KG1 (cell line): Measurements from ENCODE around the gene PPARD.

Experiments
- DNase-seq: peaks from one replicate; lab custom pipeline; 2025; lab: John Stamatoyannopoulos, UW

PPARD gene

DNA sequence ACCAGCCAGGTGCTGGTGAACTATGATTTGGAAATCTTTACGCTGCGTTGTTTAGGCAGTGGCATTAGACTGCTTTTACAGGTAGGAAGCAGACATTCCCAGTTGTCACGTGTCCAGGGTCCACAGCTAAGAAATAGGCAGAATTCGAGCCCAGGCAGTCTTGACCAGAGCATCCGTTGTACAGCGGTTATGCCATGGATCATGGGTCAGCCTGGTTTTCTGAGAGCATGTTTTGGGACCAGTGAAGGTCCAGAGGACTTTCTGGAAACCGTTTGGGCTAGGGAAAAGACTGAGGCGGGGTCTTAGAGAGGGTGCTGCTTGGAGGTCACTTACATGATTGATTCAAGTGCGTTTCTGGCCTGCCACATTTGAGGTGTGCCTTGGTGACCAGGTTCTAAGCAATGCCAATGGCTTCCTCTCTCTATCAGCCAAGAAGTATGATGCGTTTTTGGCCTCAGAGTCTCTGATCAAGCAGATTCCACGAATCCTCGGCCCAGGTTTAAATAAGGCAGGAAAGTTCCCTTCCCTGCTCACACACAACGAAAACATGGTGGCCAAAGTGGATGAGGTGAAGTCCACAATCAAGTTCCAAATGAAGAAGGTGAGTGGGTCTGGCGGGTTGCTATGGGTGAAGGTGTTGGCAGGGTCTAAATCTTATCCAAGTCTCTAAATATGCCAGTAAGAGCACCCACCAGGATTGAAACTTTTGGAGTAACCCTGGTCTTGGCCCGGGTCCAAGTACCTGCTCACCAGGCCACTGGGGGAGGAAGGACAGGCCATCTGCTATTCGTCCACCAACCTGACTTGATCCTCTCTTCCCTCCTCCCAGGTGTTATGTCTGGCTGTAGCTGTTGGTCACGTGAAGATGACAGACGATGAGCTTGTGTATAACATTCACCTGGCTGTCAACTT lies 127.6 kb downstream of the PPARD start:
- no peak for DNase-seq

DNA sequence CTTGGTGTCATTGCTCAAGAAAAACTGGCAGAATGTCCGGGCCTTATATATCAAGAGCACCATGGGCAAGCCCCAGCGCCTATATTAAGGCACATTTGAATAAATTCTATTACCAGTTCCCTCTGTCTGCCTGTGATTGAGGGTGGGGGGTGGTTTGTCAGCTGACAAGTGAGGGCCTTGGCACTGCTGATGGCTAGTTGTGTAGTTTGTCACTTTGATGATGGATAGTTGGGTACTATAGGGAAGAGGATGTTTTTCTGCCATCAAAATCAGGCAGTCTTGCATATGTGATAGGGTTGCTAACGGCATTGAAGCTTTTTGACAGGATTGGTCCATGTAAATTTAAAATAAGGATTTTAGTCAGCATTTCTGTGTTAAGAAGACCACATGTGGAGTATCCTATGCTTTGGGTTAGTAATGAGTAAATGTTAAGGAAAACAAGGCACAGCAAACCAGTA lies 128.3 kb downstream of the PPARD start:
- DNase-seq: no peak

DNA sequence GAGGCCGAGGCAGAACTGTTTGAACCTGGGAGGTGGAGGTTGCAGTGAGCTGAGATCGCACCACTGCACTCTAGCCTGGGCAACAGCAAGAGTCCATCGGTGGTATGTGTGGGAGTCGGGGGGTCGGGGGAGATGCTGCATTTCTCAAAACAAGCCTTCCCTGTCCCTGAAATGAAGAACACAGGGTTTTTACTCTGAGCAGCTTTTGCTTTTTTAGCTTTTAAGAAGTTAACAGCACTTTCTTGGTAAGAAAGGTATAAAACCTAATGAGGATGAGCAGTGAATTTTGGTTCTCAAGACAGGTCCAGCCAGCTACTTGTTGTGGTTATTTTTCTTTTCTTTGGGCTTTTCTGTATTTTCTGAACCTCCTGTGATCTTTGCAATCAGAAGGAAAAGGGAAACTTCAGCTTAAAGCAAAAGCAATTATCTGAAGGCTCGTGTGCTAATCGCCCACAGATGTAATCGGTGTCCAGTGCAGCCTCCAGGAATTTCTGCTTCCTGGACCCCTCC lies 129.5 kb downstream of the PPARD start:
- DNase-seq: no peak

DNA sequence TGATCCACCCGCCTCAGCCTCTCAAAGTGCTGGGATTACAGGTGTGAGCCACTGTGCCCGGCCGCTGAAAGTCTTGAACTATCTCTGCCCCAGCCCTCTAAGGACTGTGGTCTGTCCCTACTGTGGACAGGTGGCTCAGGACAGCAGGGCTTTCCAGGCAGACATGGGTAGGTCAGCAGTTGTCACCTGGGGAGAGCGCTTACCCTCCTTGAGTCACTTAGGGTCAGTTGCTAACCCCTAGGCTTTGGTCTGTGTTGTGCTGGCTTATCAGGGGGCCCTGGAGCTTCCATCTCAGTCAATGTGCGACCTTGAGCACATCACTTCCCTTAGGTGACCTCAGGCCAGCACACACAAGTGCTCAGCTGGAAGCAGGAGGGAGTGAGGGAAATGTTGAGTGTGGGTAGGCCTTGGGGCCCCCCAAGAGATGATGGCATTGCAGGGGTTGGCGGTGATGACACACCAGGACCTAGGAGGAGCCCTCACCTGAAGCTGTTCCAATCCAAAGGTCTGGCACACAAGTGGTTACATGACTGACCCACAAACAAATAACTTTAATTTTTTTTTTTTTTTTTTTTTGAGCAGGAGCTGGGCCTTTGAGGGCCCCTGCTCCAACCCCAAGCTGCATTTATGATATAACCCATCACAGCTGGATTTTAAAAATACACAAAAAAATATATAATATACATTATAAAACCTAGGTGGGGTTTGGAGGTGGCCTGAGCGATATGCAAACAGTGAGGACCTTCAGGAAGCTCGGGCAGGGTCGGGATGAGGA lies 130.9 kb downstream of the PPARD start:
- DNase-seq: no peak

DNA sequence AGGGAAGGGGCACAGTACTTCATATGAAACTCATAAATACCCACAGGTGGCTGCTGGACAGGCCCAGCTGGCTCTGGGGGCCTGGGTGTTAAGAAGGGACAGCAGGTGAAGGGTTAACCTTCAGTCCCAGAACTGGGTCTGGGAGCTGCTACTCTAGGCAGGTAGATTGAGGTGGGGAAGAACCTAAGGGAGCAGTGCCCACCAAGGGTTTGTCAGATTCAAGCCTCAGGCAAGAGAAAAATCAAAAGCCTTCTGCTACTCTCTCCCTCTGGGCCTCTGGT lies 131.4 kb downstream of the PPARD start:
- no peak for DNase-seq

DNA sequence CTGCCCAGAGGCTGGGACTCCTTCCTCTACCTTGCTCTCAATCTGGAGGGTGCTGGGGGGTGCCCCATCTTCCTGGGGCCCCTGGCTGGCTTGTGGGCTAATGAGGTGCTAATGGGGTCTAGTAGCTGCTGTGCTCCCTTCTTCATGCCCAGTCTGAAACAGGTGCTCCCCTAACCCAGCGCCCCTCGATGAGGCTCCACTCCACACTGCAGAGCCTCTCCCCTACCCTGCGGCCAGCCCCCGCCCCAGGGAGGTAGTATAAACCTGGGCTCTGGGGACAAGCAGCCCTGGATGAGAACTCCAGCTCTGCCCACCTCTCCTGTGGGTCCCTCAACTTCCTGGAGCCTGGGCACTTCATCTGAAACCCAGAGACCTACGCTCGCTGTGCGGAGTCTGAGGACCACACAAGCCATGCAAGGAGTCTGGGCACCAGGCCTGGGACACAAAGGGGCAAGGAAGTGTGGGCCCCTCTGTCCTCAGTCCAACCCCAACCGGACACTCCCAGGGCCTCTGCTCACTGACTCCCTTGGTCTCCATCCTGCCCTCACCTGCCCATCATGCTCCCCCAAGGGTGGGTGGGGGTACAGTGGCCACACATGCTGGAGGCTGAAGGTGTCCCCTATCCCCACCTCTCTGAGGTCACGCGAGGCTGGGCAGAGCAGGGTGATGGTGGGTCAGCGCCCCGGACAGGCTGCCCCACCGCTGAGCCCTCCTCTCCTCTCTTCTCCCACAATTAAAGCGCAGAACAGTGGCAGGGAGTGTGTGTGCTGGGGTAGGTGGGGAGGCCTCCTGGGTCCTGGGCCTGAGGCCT lies 132.0 kb downstream of the PPARD start:
- DNase-seq: no peak

DNA sequence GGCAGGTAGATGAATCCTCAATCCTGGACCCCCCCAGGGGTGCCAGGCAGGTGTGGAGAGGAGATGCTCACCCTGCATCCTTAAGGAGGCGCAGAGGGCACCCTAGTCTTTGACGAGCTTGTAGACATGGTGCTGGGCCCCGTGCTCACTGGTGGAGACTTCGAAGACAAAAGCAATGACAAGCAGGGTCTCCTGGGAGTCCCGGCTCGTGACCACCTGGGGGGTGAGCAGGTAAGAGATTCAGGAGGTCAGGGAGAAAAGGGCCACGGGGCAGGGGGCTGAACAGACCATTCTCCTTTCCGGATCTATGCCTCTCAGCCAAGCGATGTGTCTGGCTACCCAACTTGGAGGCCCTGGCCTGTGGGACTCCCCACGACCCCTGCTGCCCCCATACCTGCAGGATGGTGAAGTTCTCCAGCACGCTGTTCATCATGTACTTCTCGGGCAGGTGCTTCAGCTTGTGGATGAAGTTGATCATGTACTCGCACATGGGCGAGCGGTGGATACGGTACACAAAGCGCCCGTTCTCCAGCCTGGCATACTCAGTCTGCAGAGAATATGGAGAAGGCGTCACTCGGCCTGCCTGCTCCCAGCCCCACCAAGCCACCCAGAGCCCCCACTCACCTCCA lies 132.7 kb downstream of the PPARD start:
- DNase-seq: no peak

DNA sequence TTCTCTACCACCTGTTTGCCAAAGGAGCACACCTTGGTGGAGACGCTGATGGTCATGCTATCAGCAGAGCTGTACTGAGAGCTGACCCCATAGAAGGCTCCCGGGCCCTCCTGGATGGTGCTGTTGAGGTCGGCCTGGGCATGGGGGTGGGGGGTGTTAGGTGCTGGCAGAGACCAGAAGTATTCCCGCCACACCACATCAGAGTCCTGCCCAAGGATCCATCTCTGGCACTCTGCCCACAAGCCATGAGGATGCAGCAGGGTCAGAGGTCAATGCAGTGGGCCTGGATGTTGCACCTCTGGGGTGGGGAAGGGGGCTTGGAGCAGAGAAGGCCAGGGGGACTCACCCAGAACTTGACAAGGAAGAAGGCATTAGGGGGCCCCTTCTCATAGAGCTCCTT lies 133.2 kb downstream of the PPARD start:
- no peak for DNase-seq

DNA sequence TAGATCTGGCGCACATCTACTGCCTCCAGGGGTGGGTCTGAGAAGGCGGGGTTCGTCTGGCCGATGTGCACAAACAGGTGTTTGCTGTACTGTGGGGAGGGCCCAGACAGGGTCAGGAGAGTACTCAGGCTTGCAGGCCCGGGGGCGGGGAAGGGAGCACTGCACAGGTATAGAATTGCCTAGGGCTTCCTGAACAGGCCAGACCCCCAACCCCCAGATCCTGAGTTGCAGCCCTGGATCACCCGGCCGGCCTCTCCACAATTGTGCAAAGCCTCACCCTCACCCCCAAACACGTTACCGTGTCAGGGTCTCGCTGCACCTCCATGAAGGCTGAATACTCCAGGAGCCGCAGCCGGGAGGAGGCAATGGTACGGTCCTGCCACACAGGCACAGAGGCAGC lies 133.6 kb downstream of the PPARD start:
- DNase-seq: no peak

DNA sequence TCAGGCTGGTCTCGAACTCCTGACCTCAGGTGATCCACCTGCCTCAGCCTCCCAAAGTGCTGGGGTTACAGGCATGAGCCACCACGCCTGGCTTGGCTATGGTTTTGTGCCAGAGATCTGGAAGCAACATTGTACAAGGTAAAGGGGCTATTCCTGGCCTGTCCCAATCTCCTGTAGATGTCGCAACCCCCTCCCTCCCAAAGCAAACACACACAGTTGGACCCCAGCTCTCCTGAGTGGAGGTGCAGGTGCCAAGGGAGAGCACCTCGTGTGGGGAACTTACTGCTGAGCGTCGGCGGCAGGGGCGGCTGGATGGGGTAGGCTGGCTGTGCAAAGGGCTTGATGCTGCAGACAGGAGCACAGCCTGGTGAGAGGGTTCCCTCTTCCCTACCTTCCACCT lies 134.7 kb downstream of the PPARD start:
- DNase-seq: no peak
